ENCODE data around the gene TNNI2.

Gene TNNI2

DNA sequence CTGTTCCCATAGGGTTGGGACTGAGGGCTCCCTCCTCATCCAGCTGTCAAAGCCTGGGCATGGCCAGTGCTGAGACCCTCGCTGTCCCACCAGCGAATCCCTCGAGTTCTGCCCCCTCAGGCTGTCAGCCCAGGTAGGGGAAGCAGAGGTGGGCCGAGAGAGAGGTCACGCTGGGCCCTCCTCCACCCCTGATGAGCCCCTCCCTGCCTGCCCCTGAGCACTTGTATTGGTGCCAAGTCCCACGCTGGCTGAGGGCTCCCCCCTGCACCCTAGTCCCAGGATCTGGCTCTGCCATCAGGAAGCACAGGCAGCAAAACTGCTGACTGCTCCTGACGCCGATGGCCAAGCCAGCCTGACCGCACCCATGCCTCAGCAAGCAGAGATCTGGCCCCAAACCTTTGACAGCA lies 49.6 kb downstream of the TNNI2 start:
- TF ChIP-seq, protein P1, sequence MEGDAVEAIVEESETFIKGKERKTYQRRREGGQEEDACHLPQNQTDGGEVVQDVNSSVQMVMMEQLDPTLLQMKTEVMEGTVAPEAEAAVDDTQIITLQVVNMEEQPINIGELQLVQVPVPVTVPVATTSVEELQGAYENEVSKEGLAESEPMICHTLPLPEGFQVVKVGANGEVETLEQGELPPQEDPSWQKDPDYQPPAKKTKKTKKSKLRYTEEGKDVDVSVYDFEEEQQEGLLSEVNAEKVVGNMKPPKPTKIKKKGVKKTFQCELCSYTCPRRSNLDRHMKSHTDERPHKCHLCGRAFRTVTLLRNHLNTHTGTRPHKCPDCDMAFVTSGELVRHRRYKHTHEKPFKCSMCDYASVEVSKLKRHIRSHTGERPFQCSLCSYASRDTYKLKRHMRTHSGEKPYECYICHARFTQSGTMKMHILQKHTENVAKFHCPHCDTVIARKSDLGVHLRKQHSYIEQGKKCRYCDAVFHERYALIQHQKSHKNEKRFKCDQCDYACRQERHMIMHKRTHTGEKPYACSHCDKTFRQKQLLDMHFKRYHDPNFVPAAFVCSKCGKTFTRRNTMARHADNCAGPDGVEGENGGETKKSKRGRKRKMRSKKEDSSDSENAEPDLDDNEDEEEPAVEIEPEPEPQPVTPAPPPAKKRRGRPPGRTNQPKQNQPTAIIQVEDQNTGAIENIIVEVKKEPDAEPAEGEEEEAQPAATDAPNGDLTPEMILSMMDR (IDR thresholded peaks at IDR 0.05; ENCODE audit: low read depth, low read length): no peak
- H3K4me3 ChIP-seq (replicated peaks in 1 of 2; ENCODE audit: low read depth in 2 of 2, low read length in 2 of 2): no peak overlapping the region
- no peak for DNase-seq (ENCODE audit: low read depth in 2 of 2)

DNA sequence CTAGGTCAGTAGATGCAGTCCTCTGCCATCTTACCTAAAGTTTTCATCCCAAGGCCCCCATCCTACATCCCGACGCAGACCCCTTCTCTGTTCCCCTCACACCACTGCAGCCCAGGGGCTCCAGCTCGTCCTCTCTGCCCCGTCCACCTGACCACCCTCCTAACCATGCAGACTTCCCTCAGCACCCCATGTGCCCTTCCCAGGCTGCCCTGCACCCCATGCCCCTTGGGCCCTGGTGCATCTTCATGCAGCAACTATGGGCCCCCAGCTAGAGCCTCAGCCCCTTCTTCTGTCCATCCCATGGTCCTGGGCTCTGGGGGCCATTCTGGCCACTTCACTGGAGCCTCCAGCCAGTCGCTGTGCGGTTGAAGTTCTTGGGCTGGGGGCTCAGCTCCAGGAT lies 50.0 kb downstream of the TNNI2 start:
- no peak overlapping the region for H3K4me3 ChIP-seq (replicated peaks in 1 of 2; ENCODE audit: low read depth in 2 of 2, low read length in 2 of 2)
- DNase-seq (ENCODE audit: low read depth in 2 of 2): no peak

DNA sequence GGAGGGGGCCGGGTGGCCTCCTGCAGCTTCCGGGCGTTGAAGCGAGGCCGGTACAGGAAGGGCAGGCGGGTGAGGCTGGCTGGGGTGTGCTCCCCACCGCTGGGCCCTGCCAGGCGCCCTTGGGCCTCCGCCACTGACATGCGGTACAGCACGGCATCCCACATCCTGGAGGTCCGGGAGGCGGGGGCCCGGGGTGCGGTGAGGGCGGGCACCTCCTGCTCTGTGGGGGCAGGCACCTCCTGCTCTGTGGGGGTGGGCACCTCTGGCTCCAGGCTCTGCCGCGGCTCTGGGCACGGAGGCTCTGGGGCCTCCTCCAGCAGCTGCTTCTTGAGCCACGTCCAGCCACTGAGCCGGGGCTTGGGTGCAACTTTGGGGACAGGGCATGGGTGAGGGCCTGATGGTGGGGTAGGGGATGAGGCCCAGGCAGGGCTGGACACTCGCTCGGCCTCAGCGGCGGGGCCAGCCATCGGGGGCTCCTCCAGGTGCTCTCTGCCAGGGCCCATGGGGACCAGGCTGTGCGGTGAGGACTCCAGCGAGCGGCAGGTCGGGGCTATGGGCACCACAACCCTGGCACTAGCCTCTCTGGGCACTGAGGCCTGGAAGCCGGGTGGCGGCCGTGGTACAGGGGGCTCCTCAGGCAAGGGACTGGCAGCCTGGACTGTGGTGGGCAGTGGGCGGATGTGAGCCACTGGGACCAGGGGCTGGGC lies 50.6 kb downstream of the TNNI2 start:
- TF ChIP-seq, protein P1 (IDR thresholded peaks at IDR 0.05; ENCODE audit: low read depth, low read length): no peak
- no peak overlapping the region for H3K4me3 ChIP-seq (replicated peaks in 1 of 2; ENCODE audit: low read depth in 2 of 2, low read length in 2 of 2)
- no peak for DNase-seq (ENCODE audit: low read depth in 2 of 2)

More for the DNA sequence above, 50.0 kb downstream of the TNNI2 start:
- TF ChIP-seq, protein P1 (IDR thresholded peaks at IDR 0.05; ENCODE audit: low read depth, low read length): no peak

DNA sequence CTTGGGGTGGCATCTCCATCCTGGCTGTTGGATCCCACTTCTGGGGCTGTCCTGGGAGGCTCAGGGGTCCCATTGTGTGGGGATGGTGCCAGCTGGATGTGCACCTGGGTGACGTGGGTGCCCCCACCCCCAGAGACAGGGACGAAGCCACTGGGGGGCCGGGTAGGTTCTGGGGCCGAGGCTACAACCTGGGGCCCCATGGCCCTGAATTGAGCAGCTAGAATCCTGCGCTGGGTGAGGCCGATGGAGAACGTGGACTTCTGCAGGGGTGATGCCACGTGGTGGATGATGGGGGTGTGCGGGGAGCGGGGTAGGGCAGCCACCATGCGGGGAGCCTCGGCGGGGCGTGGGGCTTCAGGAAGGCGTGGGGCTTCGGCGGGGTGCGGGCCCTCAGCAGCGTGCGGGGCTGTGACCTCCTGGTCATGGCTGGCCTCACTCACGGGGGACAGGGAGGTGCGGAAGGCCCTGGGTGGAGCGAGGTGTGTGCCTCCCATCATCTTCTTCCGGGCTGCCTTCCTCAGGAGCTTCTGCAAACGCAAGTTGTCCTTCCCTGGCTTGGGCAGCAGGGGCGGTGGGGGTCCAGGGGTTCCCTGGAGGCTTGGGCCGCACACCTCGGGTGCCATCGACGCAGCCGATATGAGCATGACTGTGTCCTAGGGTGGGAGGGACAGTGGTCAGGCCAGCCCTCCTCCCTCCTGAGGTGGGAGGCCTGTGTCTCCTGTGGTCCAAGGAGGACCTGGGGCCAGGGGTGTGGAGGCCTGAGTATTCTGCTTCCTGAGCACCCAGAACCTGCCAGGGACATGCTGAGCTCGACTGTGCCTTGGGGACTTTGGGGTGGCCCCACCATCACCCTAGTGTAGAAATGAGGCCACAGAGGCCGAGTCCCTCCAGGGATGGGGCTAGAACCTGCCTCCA lies 51.4 kb downstream of the TNNI2 start:
- TF ChIP-seq, protein P1 (IDR thresholded peaks at IDR 0.05; ENCODE audit: low read depth, low read length): no peak
- DNase-seq (ENCODE audit: low read depth in 2 of 2): no peak
- no peak overlapping the region for H3K4me3 ChIP-seq (replicated peaks in 1 of 2; ENCODE audit: low read depth in 2 of 2, low read length in 2 of 2)

Data from cardiac fibroblast (primary cell).